IMR-90 (cell line): ENCODE results near the gene RBM44. TPM values are rescaled to one million over a fixed set of nuclear protein-coding genes. Genes with fewer than 3 reads are reported as not detected.

Source experiments
- ATAC-seq: fragments of 200-7000 bp; cut with Tn5 transposase; 2 replicates; pipeline ENCODE4 v1.9.1; 2020; ENCODE audit warnings: low read depth, mild to moderate bottlenecking, moderate library complexity
- BruUV-seq: library from RNA; stranded (reverse); fragments of 400-500 nt; replicated peaks from 2 replicates; lab custom pipeline; 2021; lab: Mats Ljungman, UMichigan
- CTCF ChIA-PET: fragments of 300-600 bp; formaldehyde crosslinking; extraction: SDS; loops from one replicate; lab custom pipeline; 2021; ENCODE audit warnings: antibody characterized with exemption; lab: Yijun Ruan, JAX
- POLR2A ChIA-PET: fragments of 300-600 bp; sonication (Branson Sonifier 250); formaldehyde crosslinking; loops from one replicate; lab custom pipeline; 2022; ENCODE audit warnings: antibody characterized with exemption; ENCODE audit not compliant: unreplicated experiment; lab: Charles Lee
- DNase-seq: peaks from one replicate; pipeline ENCODE4 v3.0.0; 2013
- H2AFZ ChIP-seq: replicated peaks from 2 replicates; pipeline ENCODE3; 2013; ENCODE audit warnings: low read length, mild to moderate bottlenecking; ENCODE audit not compliant: poor library complexity
- H2AK5ac ChIP-seq: 2 replicates; pipeline ENCODE4 v1.6.1; 2013; ENCODE audit warnings: low read depth, low read length, inconsistent platforms
- H2AK9ac ChIP-seq: replicated peaks from 2 replicates; pipeline ENCODE3; 2013; ENCODE audit warnings: mild to moderate bottlenecking, low read depth, low read length, moderate library complexity; ENCODE audit not compliant: poor library complexity
- H2BK120ac ChIP-seq: 2 replicates; pipeline ENCODE4 v1.6.1; 2013; ENCODE audit warnings: low read depth, low read length, inconsistent platforms
- H2BK15ac ChIP-seq: 3 replicates; pipeline ENCODE4 v1.6.1; 2013; ENCODE audit warnings: low read depth, low read length, inconsistent platforms
- H2BK20ac ChIP-seq: 2 replicates; pipeline ENCODE4 v1.6.1; 2013; ENCODE audit warnings: low read depth, mild to moderate bottlenecking, inconsistent platforms, low read length, moderate library complexity
- H2BK5ac ChIP-seq: 2 replicates; pipeline ENCODE4 v1.6.1; 2013; ENCODE audit warnings: mild to moderate bottlenecking, low read depth, low read length, inconsistent platforms; ENCODE audit not compliant: poor library complexity, severe bottlenecking
- H3K14ac ChIP-seq: replicated peaks from 2 replicates; pipeline ENCODE4 v1.6.1; 2013; ENCODE audit warnings: low read depth, low read length, inconsistent platforms
- H3K18ac ChIP-seq: 2 replicates; pipeline ENCODE4 v1.6.1; 2013; ENCODE audit warnings: low read depth, low read length, control low read depth
- H3K23ac ChIP-seq: 2 replicates; pipeline ENCODE4 v1.6.1; 2013; ENCODE audit warnings: low read depth, low read length, inconsistent platforms
- H3K27ac ChIP-seq: 2 replicates; pipeline ENCODE4 v1.5.1; 2013; ENCODE audit warnings: mild to moderate bottlenecking, control low read depth, low read length; ENCODE audit not compliant: insufficient read depth
- H3K27me3 ChIP-seq: 2 replicates; pipeline ENCODE4 v1.6.1; 2013; ENCODE audit warnings: low read length; ENCODE audit not compliant: control insufficient read depth, insufficient read depth
- H3K36me3 ChIP-seq: 2 replicates; pipeline ENCODE4 v1.6.1; 2013; ENCODE audit warnings: low read length, mixed read lengths; ENCODE audit not compliant: control insufficient read depth, insufficient read depth
- H3K4ac ChIP-seq: 2 replicates; pipeline ENCODE4 v1.6.1; 2013; ENCODE audit warnings: low read depth, low read length, inconsistent platforms
- H3K4me1 ChIP-seq: 2 replicates; pipeline ENCODE4 v1.6.1; 2013; ENCODE audit warnings: low read length, mixed read lengths; ENCODE audit not compliant: control insufficient read depth, insufficient read depth
- H3K4me2 ChIP-seq: 2 replicates; pipeline ENCODE4 v1.6.1; 2013; ENCODE audit warnings: low read depth, mild to moderate bottlenecking, control low read depth, low read length, moderate library complexity
- H3K4me3 ChIP-seq: 2 replicates; pipeline ENCODE4 v1.5.1; 2013; ENCODE audit warnings: low read depth, mild to moderate bottlenecking, control low read depth, low read length, moderate library complexity; ENCODE audit not compliant: insufficient read depth
- H3K56ac ChIP-seq: 2 replicates; pipeline ENCODE4 v1.6.1; 2013; ENCODE audit warnings: low read length, inconsistent platforms; ENCODE audit not compliant: insufficient read depth; ENCODE audit errors: extremely low read depth
- H3K79me1 ChIP-seq, 2 experiments: 2 replicates each; pipeline ENCODE4 v1.6.1; 2013; ENCODE audit warnings: low read length in 2 of 2, inconsistent platforms in 1 of 2, low read depth in 1 of 2
- H3K9ac ChIP-seq: 2 replicates; pipeline ENCODE4 v1.6.1; 2013; ENCODE audit warnings: low read depth, low read length, control low read depth
- H3K9me1 ChIP-seq: 2 replicates; pipeline ENCODE4 v1.6.1; 2013; ENCODE audit warnings: low read length, inconsistent platforms; ENCODE audit not compliant: insufficient read depth
- H3K9me3 ChIP-seq: 2 replicates; pipeline ENCODE4 v1.6.1; 2013; ENCODE audit warnings: low read length; ENCODE audit not compliant: control insufficient read depth, insufficient read depth
- H4K20me1 ChIP-seq: 2 replicates; pipeline ENCODE4 v1.6.1; 2013; ENCODE audit warnings: low read length, inconsistent platforms; ENCODE audit not compliant: insufficient read depth
- H4K5ac ChIP-seq: 2 replicates; pipeline ENCODE4 v1.6.1; 2013; ENCODE audit warnings: mild to moderate bottlenecking, low read depth, low read length, control low read depth
- H4K8ac ChIP-seq, 2 experiments: 2 replicates each; pipeline ENCODE4 v1.6.1; 2013; ENCODE audit warnings: low read depth in 2 of 2, low read length in 2 of 2, control low read depth in 1 of 2, inconsistent platforms in 1 of 2
- H4K91ac ChIP-seq: 2 replicates; pipeline ENCODE4 v1.6.1; 2013; ENCODE audit warnings: low read depth, low read length, inconsistent platforms; ENCODE audit not compliant: insufficient read depth
- MAFK ChIP-seq: IDR thresholded peaks from 2 replicates; pipeline ENCODE4 v1.6.1; 2012; ENCODE audit warnings: low read depth, low read length, improper control_type of control experiment
- NFE2L2 ChIP-seq: fragments of 150-350 bp; IDR thresholded peaks from 2 replicates; pipeline ENCODE4 v1.6.1; 2016; ENCODE audit warnings: low read depth, mild to moderate bottlenecking, low read length
- RFX5 ChIP-seq: IDR thresholded peaks from 2 replicates; pipeline ENCODE4 v1.8.0; 2012; ENCODE audit warnings: low read depth, mild to moderate bottlenecking, low read length, moderate library complexity
- WGBS, 2 experiments: methylation state at CpG; one replicate each; pipeline versions ENCODE4 v1.1.5 to v1.1.7; 2013; ENCODE audit warnings: missing lambda C conversion rate in 2 of 2; ENCODE audit not compliant: insufficient read length in 1 of 2; ENCODE audit errors: extremely low coverage in 2 of 2; 5-methylcytosine and 5-hydroxymethylcytosine counted together
- dilution Hi-C: fragments of 300-500 bp; cut with HindIII; formaldehyde crosslinking; loops from one replicate; pipeline ENCODE4 v1.14.3; 2018; ENCODE audit warnings: low sequenced_read_pairs; ENCODE audit not compliant: unreplicated experiment
- in situ Hi-C: fragments of 300-500 bp; cut with MboI; formaldehyde crosslinking; loops from 3 replicates; pipeline ENCODE4 v1.14.3; 2019; ENCODE audit warnings: low sequenced_read_pairs, inconsistent platforms, mixed read lengths
- intact Hi-C: fragments of 100-400 bp; cut with micrococcal nuclease; formaldehyde crosslinking; loops from 2 replicates; pipeline ENCODE4 v1.10.0; 2022
- polyA plus RNA-seq, 3 experiments: library from polyadenylated mRNA; depleted of rRNA; stranded (reverse); fragments of >200 nt; gene quantifications; 2 replicates each; pipeline ENCODE4 v1.2.3, GENCODE V29; 2012; ENCODE audit warnings: low replicate concordance in 1 of 3
- total RNA-seq: library from RNA; depleted of rRNA; stranded (reverse); fragments of >200 nt; gene quantifications from 2 replicates; pipeline ENCODE4 v1.2.3, GENCODE V29; 2012
- TF ChIP-seq, protein P1 (sequence below): fragments of 150-350 bp; IDR thresholded peaks from 2 replicates; pipeline ENCODE4 v1.6.1; 2017; ENCODE audit warnings: mild to moderate bottlenecking, antibody characterized with exemption, low read length, low read depth

Gene RBM44
- total and polyA plus RNA-seq, 2 of the 4 experiments (the other 2 are of a cell fraction) = 0.14 to 0.18 TPM

DNA sequence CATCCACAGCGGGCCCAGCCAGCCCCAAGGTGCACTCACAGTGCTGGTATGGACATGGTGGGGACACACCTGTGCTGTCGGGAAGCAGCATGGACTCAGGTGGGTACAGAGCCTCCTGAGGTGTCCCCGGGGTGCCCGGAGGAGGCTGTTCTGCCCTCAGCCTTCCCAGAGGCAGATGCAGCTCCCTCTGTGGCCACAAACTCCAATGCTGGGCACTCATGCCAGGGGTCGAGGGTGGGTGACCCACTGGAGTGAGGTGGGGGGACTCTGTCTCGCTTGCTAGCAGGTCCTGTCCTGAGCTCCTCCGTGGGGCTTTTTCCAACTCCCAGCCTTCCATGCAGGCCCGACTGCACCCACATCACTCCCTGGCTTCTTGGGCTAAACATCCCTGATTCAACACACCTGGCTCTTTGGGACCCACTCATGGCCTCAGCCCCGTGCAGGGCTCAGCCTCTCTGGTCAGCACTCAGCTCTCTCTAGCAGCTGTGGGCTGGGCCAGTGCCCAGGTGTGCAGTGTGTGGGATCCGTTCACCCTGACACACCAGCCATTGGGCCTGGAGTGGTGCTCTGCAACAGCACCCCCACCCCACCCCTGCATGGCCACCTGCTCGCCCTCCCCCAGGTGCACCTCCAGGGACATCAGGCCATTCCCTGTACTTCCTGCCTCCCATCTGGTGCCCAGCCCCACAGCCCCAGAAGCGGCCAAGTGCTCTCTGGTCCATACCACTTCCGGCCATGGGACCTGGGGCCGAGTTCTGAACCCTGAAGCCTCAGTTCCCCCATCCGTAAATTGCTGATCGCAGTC is 76.9 kb downstream of the RBM44 start:
- POLR2A ChIA-PET = no interaction called here
- Histone ChIP-seq H2AK9ac (peak overlapping the region; percentile 73), H2BK15ac (no peak overlapping the region; the same call in 2 of the 3 replicates), H3K4me1 (peaks cover 39% of the 10 kb centered on the region), H2BK120ac (no peak overlapping the region), H2BK5ac (peak overlapping the region; percentile 4), H3K14ac (no peak overlapping the region), H4K8ac (peak overlapping the region in 1 of 2 experiments; percentile 20; a peak in 1 of 4 replicates), H3K56ac (no peak overlapping the region), H3K27me3 (no peaks in the 10 kb centered on the region), H3K4me2 (no peak overlapping the region), H3K23ac (no peak overlapping the region), H4K91ac (no peak overlapping the region), H3K27ac (no peak overlapping the region), H4K5ac (no peak overlapping the region), H3K9me3 (no peaks in the 10 kb centered on the region), H3K79me1 (0 out of 4 replicates have a peak, but pooled peaks cover 0 to 6% of the 10 kb centered on the region in 2 experiments), H2BK20ac (peak overlapping the region; percentile 34; the same call in 1 of the 2 replicates), H3K4ac (peak overlapping the region; percentile 70; the same call in 1 of the 2 replicates), H2AK5ac (peak overlapping the region; percentile 65), H3K9ac (no peak overlapping the region), H2AFZ (no peak overlapping the region), H3K9me1 (no peaks in the 10 kb centered on the region; the same call in 1 of the 2 replicates), H3K4me3 (no peak overlapping the region), H3K18ac (no peak overlapping the region), H4K20me1 (no peaks in the 10 kb centered on the region), H3K36me3 (no peaks in the 10 kb centered on the region)
- dilution Hi-C loops = no loop called here
- BruUV-seq = no TSS peak
- 91% methylated on average over 8 of the region's 16 CpGs; no CpG with 5 or more reads in 1 of the 2 experiments for WGBS, 2 experiments
- intact Hi-C loops = no loop called here
- TF ChIP-seq, protein P1, sequence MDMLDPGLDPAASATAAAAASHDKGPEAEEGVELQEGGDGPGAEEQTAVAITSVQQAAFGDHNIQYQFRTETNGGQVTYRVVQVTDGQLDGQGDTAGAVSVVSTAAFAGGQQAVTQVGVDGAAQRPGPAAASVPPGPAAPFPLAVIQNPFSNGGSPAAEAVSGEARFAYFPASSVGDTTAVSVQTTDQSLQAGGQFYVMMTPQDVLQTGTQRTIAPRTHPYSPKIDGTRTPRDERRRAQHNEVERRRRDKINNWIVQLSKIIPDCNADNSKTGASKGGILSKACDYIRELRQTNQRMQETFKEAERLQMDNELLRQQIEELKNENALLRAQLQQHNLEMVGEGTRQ = no peak
- TF ChIP-seq NFE2L2 (no peak), MAFK (no peak), RFX5 (no peak)
- in situ Hi-C loops = no loop called here
- CTCF ChIA-PET = interaction anchor here (0.6 kb wide), 2 partner anchors 49 to 303 kb away, joined by 3 read pairs; no protein-coding TSS in a partner anchor
- DNase-seq = no peak
- no peak for ATAC-seq
